ENCODE measurements around the gene GSN.

The GSN gene

GRCh38 chr9:121280715-121281613 lies 13.0 kb downstream of the GSN start:
- TF ChIP-seq CTCF (IDR thresholded peaks at IDR 0.05; ENCODE audit: extremely low read depth, missing control alignments), result no peak
- no peak for DNase-seq (ENCODE audit: low spot score)

- TF ChIP-seq CTCF (IDR thresholded peaks at IDR 0.05; ENCODE audit: extremely low read depth, missing control alignments), result no peak
- no peak for DNase-seq (ENCODE audit: low spot score)
Measured at GRCh38 chr9:121281614-121282276, 13.8 kb downstream of the GSN start.

- no peak for TF ChIP-seq CTCF (IDR thresholded peaks at IDR 0.05; ENCODE audit: extremely low read depth, missing control alignments)
Measured at GRCh38 chr9:121282277-121283079, 14.5 kb downstream of the GSN start.

GRCh38 chr9:121283080-121283398 lies 15.1 kb downstream of the GSN start:
- no peak for DNase-seq (ENCODE audit: low spot score)
- no peak for TF ChIP-seq CTCF (IDR thresholded peaks at IDR 0.05; ENCODE audit: extremely low read depth, missing control alignments)

More at GRCh38 chr9:121282277-121283079, 14.5 kb downstream of the GSN start:
- DNase-seq (ENCODE audit: low spot score), result no peak

GRCh38 chr9:121283856-121284732 lies 16.1 kb downstream of the GSN start:
- DNase-seq (ENCODE audit: low spot score), result no peak
- TF ChIP-seq CTCF (IDR thresholded peaks at IDR 0.05; ENCODE audit: extremely low read depth, missing control alignments), result no peak

GRCh38 chr9:121284733-121285451 lies 16.9 kb downstream of the GSN start:
- TF ChIP-seq CTCF (IDR thresholded peaks at IDR 0.05; ENCODE audit: extremely low read depth, missing control alignments), result no peak
- DNase-seq (ENCODE audit: low spot score), result no peak
